HG03103 (cell line): ENCODE results near the gene CCDC34.
A peak's percentile ranks its signal among the peaks of the same experiment; 100 is the strongest.
"Not testable (repeated sequence)": the region's sequence is repeated elsewhere in the genome, so short reads cannot be mapped to it uniquely, and the experiment has no call there.

Experiments
- ATAC-seq: cut with Tn5 transposase; IDR thresholded peaks from one replicate; pipeline ENCODE4 v1.9.1; 2021; ENCODE audit warnings: low read depth; ENCODE audit not compliant: unreplicated experiment

The CCDC34 gene

GRCh38 chr11:27363576-27364117 is 632 bp upstream of the CCDC34 start:
- ATAC-seq = no peak

- no peak for ATAC-seq
These were observed 1.2 kb downstream of the CCDC34 start for GRCh38 chr11:27361649-27362431.

GRCh38 chr11:27358296-27358695 is 4.7 kb downstream of the CCDC34 start:
- no peak for ATAC-seq

GRCh38 chr11:27357250-27357649 is 5.8 kb downstream of the CCDC34 start:
- no peak for ATAC-seq

GRCh38 chr11:27356624-27357222 is 6.3 kb downstream of the CCDC34 start:
- ATAC-seq = no peak

- no peak for ATAC-seq
These were observed 7.4 kb downstream of the CCDC34 start for GRCh38 chr11:27355575-27356104.

GRCh38 chr11:27354359-27354965 is 8.6 kb downstream of the CCDC34 start:
- ATAC-seq = peak; percentile 54

- peak; percentile 28 for ATAC-seq
These were observed 9.2 kb downstream of the CCDC34 start for GRCh38 chr11:27353593-27354358.

- ATAC-seq = no peak
These were observed 10.2 kb downstream of the CCDC34 start for GRCh38 chr11:27352781-27353180.

- no peak for ATAC-seq
These were observed 12.5 kb downstream of the CCDC34 start for GRCh38 chr11:27350511-27350910.

- no peak for ATAC-seq
These were observed 13.1 kb downstream of the CCDC34 start for GRCh38 chr11:27349919-27350318.

- no peak for ATAC-seq
These were observed 14.6 kb downstream of the CCDC34 start for GRCh38 chr11:27348340-27348873.

- ATAC-seq = no peak
These were observed 15.4 kb downstream of the CCDC34 start for GRCh38 chr11:27347359-27348339.

- ATAC-seq = no peak
These were observed 23.1 kb downstream of the CCDC34 start for GRCh38 chr11:27339941-27340340.

- not testable (repeated sequence) for ATAC-seq
These were observed 28.3 kb downstream of the CCDC34 start for GRCh38 chr11:27334764-27335163.

- ATAC-seq = no peak
These were observed 31.0 kb downstream of the CCDC34 start for GRCh38 chr11:27331981-27332380.

GRCh38 chr11:27330633-27331270 is 32.3 kb downstream of the CCDC34 start:
- ATAC-seq = no peak

GRCh38 chr11:27329867-27330632 is 33.0 kb downstream of the CCDC34 start:
- no peak for ATAC-seq
